T-cell (primary cell): Measurements from ENCODE around the gene DYNC1H1. TPM values are rescaled to one million over a fixed set of nuclear protein-coding genes. Genes with fewer than 3 reads are reported as not detected.

Source experiments
- ATAC-seq, 4 experiments: fragments of 200-7000 bp in 3 of 4; fragments of 150-1000 bp in 1 of 4; cut with Tn5 transposase; replicated peaks in 1 of 4; 1 replicate in 3 of 4; 2 replicates in 1 of 4; pipeline ENCODE4 v1.10.0; 2021; ENCODE audit warnings: moderate library complexity in 3 of 4, mild to moderate bottlenecking in 2 of 4, moderate number of reproducible peaks in 1 of 4
- CTCF ChIA-PET, 2 donors: fragments of 300-600 bp; sonication (Branson Sonifier 250); formaldehyde crosslinking; loops; one replicate each; lab custom pipeline; 2022; ENCODE audit warnings: antibody characterized with exemption in 2 of 2; lab: Charles Lee
- POLR2A ChIA-PET, 2 donors: fragments of 300-600 bp; sonication (Branson Sonifier 250); formaldehyde crosslinking; loops; one replicate each; lab custom pipeline; 2022; ENCODE audit warnings: antibody characterized with exemption in 2 of 2; lab: Charles Lee
- DNase-seq, 35 experiments: peaks; one replicate each; pipeline versions ENCODE4 v3.0.0 to v3.0.0-alpha.2; 2013 to 2023
- H3K27ac ChIP-seq: one replicate; pipeline ENCODE4 v1.5.1; 2013; ENCODE audit warnings: low read length
- H3K27me3 ChIP-seq, 2 experiments: replicated peaks in 1 of 2; 1 replicate in 1 of 2; 2 replicates in 1 of 2; pipeline versions ENCODE4 v1.6.1 to v1.7.0; 2013; ENCODE audit warnings: low read length in 1 of 2, mixed read lengths in 1 of 2; ENCODE audit not compliant: control insufficient read depth in 2 of 2, insufficient read depth in 2 of 2; ENCODE audit errors: extremely low read depth in 1 of 2
- H3K36me3 ChIP-seq, 2 donors: 1 replicate in 1 of 2; 2 replicates in 1 of 2; pipeline versions ENCODE4 v1.6.1 to v1.7.0; 2013; ENCODE audit warnings: low read length in 1 of 2; ENCODE audit not compliant: control insufficient read depth in 2 of 2, insufficient read depth in 1 of 2; ENCODE audit errors: extremely low read depth in 1 of 2
- H3K4me1 ChIP-seq, 2 experiments: 1 replicate in 1 of 2; 2 replicates in 1 of 2; pipeline versions ENCODE4 v1.6.1 to v1.7.0; 2013; ENCODE audit warnings: low read length in 2 of 2, mixed read lengths in 1 of 2; ENCODE audit not compliant: insufficient read depth in 2 of 2, control insufficient read depth in 1 of 2; ENCODE audit errors: extremely low read depth in 1 of 2
- H3K4me3 ChIP-seq, 2 donors: 1 replicate in 1 of 2; 2 replicates in 1 of 2; pipeline versions ENCODE4 v1.5.1 to v1.7.0; 2013; ENCODE audit warnings: mild to moderate bottlenecking in 2 of 2, low read length in 1 of 2, moderate library complexity in 1 of 2; ENCODE audit not compliant: control insufficient read depth in 1 of 2; ENCODE audit errors: extremely low read depth in 1 of 2
- H3K9me3 ChIP-seq: 2 replicates; pipeline ENCODE4 v1.7.0; 2013
- H3K27ac Mint-ChIP-seq, 2 donors: one replicate each; pipeline ENCODE4 v1.8.0; 2020 to 2021; ENCODE audit warnings: mild to moderate bottlenecking in 2 of 2, mixed read lengths in 2 of 2
- H3K27me3 Mint-ChIP-seq, 2 donors: one replicate each; pipeline ENCODE4 v1.8.0; 2021 to 2022; ENCODE audit warnings: mixed read lengths in 2 of 2
- H3K36me3 Mint-ChIP-seq: one replicate; pipeline ENCODE4 v1.8.0; 2021; ENCODE audit warnings: mixed read lengths
- H3K4me1 Mint-ChIP-seq, 3 donors: one replicate each; pipeline ENCODE4 v1.8.0; 2020 to 2022; ENCODE audit warnings: mixed read lengths in 3 of 3, mild to moderate bottlenecking in 1 of 3
- H3K4me3 Mint-ChIP-seq, 3 donors: one replicate each; pipeline ENCODE4 v1.8.0; 2020 to 2022; ENCODE audit warnings: mild to moderate bottlenecking in 3 of 3, mixed read lengths in 3 of 3, moderate library complexity in 3 of 3
- H3K9me3 Mint-ChIP-seq, 3 donors: one replicate each; pipeline ENCODE4 v1.8.0; 2020 to 2022; ENCODE audit warnings: mixed read lengths in 3 of 3
- WGBS: methylation state at CpG from one replicate; pipeline ENCODE4 v1.1.5; 2013; ENCODE audit warnings: missing lambda C conversion rate; ENCODE audit not compliant: insufficient coverage; 5-methylcytosine and 5-hydroxymethylcytosine counted together
- total RNA-seq, 35 experiments: library from RNA in 6 of 35; stranded (reverse) in 6 of 35; fragments of 120-200 nt in 1 of 35; gene quantifications; one replicate each; pipeline versions ENCODE4 v1.2.1 to v1.2.4 and lab custom pipeline; 2013 to 2026

Gene DYNC1H1
- total RNA-seq, 5 donors from 2014 or later (not counting 1 experiment from before 2014, with no cell fraction given): 271 to 310 (median 279) TPM

DNA sequence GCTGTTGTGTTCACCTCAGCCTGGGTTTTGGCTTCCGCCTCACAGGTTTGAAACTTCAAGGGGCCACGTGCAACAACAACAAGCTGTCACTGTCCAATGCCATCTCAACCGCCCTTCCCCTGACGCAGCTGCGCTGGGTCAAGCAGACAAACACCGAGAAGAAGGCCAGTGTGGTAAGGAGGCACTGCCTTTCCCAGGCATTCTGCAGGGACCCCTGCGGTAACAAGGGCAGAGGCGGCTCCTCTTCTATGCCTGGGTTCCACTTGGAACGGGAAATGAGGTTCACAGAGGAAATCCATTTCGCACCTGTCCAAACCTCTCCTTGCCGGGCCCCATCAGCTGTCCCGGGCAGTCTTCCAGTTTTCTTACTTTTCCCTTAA lies 85.6 kb downstream of the DYNC1H1 start:
- WGBS: 93% methylated on average over 12 of the region's 12 CpGs
- Mint-ChIP-seq H3K36me3 (peaks cover 44% of the 10 kb centered on the region), H3K4me1 (no peaks in the 10 kb centered on the region), H3K27me3 (no peaks in the 10 kb centered on the region), H3K27ac (no peak overlapping the region), H3K9me3 (no peaks in the 10 kb centered on the region), H3K4me3 (no peak overlapping the region)
- ATAC-seq (no peak), DNase-seq (no peak)
- no peaks in the 10 kb centered on the region for H3K27me3 ChIP-seq
- ChIA-PET CTCF (no interaction called here), POLR2A (no interaction called here)
- H3K27ac ChIP-seq: no peak overlapping the region
- peaks cover 42 to 52% of the 10 kb centered on the region in 2 donors for H3K36me3 ChIP-seq
- no peak overlapping the region for H3K4me3 ChIP-seq
- no peaks in the 10 kb centered on the region for H3K4me1 ChIP-seq
- H3K9me3 ChIP-seq: no peaks in the 10 kb centered on the region

DNA sequence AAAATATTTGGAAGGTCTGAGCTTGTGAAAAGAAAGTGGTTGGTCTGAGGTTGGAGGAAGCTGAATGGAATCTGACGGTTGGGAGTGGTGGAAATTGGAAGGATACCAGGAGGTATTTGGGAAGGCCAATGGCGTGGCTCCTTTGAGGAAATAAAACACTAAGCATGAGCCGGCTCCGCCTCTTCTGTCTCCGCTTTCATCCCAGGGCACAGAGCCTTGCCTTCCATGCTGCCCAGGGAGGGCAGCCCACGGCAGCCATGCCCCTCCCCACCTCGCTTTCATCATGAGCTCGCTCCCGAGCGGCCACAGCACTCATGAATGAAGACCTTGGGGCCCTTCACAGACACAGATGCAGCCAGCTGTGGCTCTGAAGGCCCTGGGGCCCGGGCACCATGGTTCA lies 86.3 kb downstream of the DYNC1H1 start:
- Mint-ChIP-seq H3K27me3 (no peaks in the 10 kb centered on the region), H3K27ac (no peak overlapping the region), H3K4me1 (peaks cover 0 to 2% (median 0%) of the 10 kb centered on the region in 3 donors), H3K4me3 (no peak overlapping the region), H3K36me3 (peaks cover 47% of the 10 kb centered on the region), H3K9me3 (no peaks in the 10 kb centered on the region)
- ATAC-seq (no peak), DNase-seq (no peak)
- POLR2A ChIA-PET: no interaction called here
- 98% methylated on average over 9 of the region's 11 CpGs for WGBS
- H3K27ac ChIP-seq: no peak overlapping the region
- H3K4me3 ChIP-seq: no peak overlapping the region
- H3K27me3 ChIP-seq: no peaks in the 10 kb centered on the region
- CTCF ChIA-PET: interaction anchor here (0.7 to 0.8 kb wide), 2 partner anchors 75 to 263 kb away, joined by 3 read pairs; no protein-coding TSS in a partner anchor
- H3K36me3 ChIP-seq: peaks cover 42 to 50% of the 10 kb centered on the region in 2 donors
- H3K4me1 ChIP-seq: no peaks in the 10 kb centered on the region
- no peaks in the 10 kb centered on the region for H3K9me3 ChIP-seq

DNA sequence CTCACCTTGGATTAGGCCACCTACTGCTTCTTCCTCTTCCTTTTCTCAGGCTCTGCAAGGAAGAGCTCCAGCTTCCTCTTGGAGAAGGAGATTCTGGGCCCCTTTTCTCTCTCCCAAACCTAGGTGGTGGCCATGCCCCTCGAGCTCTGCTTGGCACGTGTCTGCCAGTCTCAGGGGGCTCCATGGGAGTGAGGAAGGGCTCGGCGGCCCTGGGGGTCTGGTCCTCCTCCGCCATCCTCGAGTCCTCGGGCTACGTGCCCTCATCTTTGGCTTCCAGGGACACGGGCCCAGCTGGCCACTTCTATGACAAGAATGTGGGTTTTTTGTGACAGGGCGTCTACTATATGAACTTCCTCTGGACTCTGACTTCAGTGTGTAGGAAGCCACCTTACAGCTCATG lies 88.1 kb downstream of the DYNC1H1 start:
- no peak for ATAC-seq
- POLR2A ChIA-PET: no interaction called here
- WGBS: 95% methylated on average over 4 of the region's 10 CpGs

DNA sequence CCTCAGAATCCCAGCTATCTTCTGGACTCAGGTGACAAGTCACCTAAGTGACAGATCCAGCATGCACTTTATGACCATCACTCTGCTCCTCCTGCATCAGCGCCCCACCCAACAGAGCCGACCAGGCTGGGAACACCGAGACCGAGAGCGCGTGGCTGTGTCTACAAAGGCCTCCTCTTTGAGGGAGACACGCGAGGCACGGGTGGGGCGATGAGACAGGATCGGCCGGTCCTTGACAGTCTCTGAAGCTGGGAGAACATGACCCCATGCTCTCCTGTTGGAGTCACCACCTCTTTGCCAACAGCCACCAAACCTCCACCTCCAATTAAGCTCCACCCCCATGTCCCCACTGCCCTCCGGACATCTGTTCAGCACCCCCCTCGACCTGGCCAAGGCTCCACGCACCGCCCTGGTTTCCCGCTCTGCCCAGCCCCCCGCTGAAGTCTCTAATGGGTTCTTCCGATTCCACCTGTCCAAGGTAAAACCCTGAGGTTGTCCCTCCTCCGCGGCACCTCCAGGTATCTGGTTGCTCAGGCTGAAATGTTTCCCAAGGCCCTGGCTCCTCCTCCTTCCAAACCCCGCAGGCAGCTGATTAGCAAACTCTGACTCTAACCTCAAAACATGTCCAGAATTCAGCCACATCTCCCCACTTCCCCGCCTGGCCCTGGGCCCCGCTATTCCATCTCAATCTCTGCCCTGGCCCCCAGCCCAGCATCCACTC lies 91.0 kb downstream of the DYNC1H1 start:
- no peaks in the 10 kb centered on the region for H3K9me3 Mint-ChIP-seq
- POLR2A ChIA-PET: no interaction called here

More for the DNA sequence above, 88.1 kb downstream of the DYNC1H1 start:
- Histone ChIP-seq H3K4me3 (no peak overlapping the region), H3K4me1 (peaks cover 0 to 10% of the 10 kb centered on the region in 2 experiments), H3K27me3 (no peaks in the 10 kb centered on the region), H3K36me3 (peaks cover 34 to 37% of the 10 kb centered on the region in 2 donors), H3K27ac (no peak overlapping the region), H3K9me3 (no peaks in the 10 kb centered on the region)
- no peak overlapping the region for H3K27ac Mint-ChIP-seq
- H3K9me3 Mint-ChIP-seq: no peaks in the 10 kb centered on the region
- peaks cover 2 to 13% (median 5%) of the 10 kb centered on the region in 3 donors for H3K4me1 Mint-ChIP-seq
- peaks cover 48% of the 10 kb centered on the region for H3K36me3 Mint-ChIP-seq
- H3K27me3 Mint-ChIP-seq: no peaks in the 10 kb centered on the region
- CTCF ChIA-PET: interaction anchor here in 1 of 2 donors (0.5 kb wide), 1 partner anchor 122 kb away, joined by 3 read pairs; no protein-coding TSS in a partner anchor
- DNase-seq: no peak
- H3K4me3 Mint-ChIP-seq: no peak overlapping the region

DNA sequence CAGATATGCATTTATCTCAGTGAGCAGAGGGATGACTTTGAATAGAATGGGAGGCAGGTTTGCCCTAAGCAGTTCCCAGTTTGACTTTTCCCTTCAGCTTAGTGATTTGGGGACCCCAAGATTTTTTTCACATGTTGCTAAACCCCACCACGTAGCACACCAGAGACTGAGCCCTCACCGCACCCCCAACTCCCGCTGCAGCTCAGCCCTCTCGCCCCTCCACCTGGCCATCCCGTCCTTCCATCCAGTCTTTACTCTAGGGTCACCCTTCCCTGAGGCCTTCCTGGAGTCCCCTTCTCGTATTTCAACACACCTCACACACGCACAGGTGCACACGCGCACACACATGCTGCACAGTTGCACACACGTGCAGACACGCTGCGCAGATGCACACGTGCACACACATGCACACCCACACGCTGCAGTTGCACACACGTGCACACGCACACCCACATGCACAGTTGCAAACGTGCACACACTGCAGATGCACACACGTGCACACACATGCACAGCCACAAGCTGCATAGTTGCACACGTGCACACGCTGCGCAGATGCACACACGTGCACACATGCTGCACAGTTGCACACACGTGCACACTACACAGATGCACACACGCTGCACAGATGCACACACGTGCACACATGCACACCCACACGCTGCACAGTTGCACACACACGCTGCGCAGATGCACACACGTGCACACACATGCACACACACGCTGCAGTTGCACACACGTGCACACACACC lies 92.5 kb downstream of the DYNC1H1 start:
- ChIA-PET CTCF (no interaction called here), POLR2A (no interaction called here)
- no peak overlapping the region for H3K27ac ChIP-seq
- no peak overlapping the region for H3K27ac Mint-ChIP-seq
- H3K36me3 Mint-ChIP-seq: peaks cover 21% of the 10 kb centered on the region
- no peaks in the 10 kb centered on the region for H3K9me3 Mint-ChIP-seq
- H3K4me3 ChIP-seq: no peak overlapping the region
- DNase-seq: no peak
- peaks cover 0 to 7% of the 10 kb centered on the region in 2 experiments for H3K27me3 ChIP-seq
- H3K4me1 Mint-ChIP-seq: peaks cover 10 to 21% (median 20%) of the 10 kb centered on the region in 3 donors
- WGBS: 89% methylated on average over 31 of the region's 31 CpGs
- H3K4me3 Mint-ChIP-seq: peak overlapping the region in 2 of 3 donors; percentile 35 to 61
- no peak for ATAC-seq
- peaks cover 0 to 24% of the 10 kb centered on the region in 2 experiments for H3K4me1 ChIP-seq
- no peaks in the 10 kb centered on the region for H3K27me3 Mint-ChIP-seq
- H3K36me3 ChIP-seq: peaks cover 0 to 6% of the 10 kb centered on the region in 2 donors
- no peaks in the 10 kb centered on the region for H3K9me3 ChIP-seq

More for the DNA sequence above, 91.0 kb downstream of the DYNC1H1 start:
- H3K27ac Mint-ChIP-seq: peak overlapping the region; percentile 58 to 74
- no peak for ATAC-seq
- CTCF ChIA-PET: no interaction called here
- no peak for DNase-seq
- peaks cover 10 to 21% (median 19%) of the 10 kb centered on the region in 3 donors for H3K4me1 Mint-ChIP-seq
- no peak overlapping the region for H3K4me3 ChIP-seq
- peaks cover 9 to 17% of the 10 kb centered on the region in 2 donors for H3K36me3 ChIP-seq
- H3K9me3 ChIP-seq: no peaks in the 10 kb centered on the region
- H3K36me3 Mint-ChIP-seq: peaks cover 26% of the 10 kb centered on the region
- H3K4me1 ChIP-seq: peaks cover 0 to 24% of the 10 kb centered on the region in 2 experiments
- H3K4me3 Mint-ChIP-seq: no peak overlapping the region
- H3K27me3 Mint-ChIP-seq: no peaks in the 10 kb centered on the region
- 92% methylated on average over 23 of the region's 24 CpGs for WGBS
- H3K27me3 ChIP-seq: peaks cover 0 to 3% of the 10 kb centered on the region in 2 experiments
- H3K27ac ChIP-seq: no peak overlapping the region

DNA sequence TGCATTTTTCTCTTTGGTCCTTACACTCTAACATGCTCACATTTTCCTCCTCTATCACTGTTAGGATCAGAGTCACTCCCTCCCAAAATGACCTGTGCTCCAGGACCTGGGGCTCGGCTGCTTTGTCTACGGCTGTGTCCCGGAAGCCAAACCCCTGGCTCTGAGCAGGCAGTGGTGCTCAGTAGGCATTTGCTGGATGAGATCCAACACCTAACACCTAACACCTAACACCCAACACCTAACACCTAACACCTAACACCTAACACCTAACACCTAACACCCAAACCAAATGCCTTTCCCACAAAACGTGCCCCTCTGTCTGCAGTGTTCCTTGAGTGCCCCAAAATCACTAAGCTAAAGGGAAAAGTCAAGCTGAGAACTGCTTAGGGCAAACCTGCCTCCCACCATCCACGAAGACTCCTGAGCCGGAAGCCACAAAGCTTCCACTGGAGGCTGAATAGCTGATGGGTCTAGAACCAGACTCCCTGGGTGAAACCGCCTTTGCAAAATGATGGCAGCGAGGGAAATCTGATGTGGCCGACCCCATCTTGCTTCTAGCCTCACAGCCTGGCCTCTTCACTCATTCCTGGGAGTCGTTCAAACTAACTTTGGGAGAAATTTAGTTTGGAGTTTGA lies 93.2 kb downstream of the DYNC1H1 start:
- Mint-ChIP-seq H3K9me3 (no peaks in the 10 kb centered on the region), H3K4me1 (peaks cover 10 to 23% (median 21%) of the 10 kb centered on the region in 3 donors), H3K27ac (peak overlapping the region; percentile 47 to 55), H3K27me3 (no peaks in the 10 kb centered on the region), H3K4me3 (peak overlapping the region in 1 of 3 donors; percentile 61), H3K36me3 (peaks cover 14% of the 10 kb centered on the region)
- Histone ChIP-seq H3K27me3 (peaks cover 0 to 10% of the 10 kb centered on the region in 2 experiments), H3K36me3 (peaks cover 0 to under 1% of the 10 kb centered on the region in 2 donors), H3K4me3 (no peak overlapping the region), H3K9me3 (no peaks in the 10 kb centered on the region), H3K27ac (no peak overlapping the region), H3K4me1 (peaks cover 0 to 26% of the 10 kb centered on the region in 2 experiments)
- POLR2A ChIA-PET: no interaction called here
- peak in 2 of 35 experiments; percentile 2 to 54 for DNase-seq
- peak in 2 of 4 experiments; percentile 50 to 68 for ATAC-seq
- WGBS: 43% methylated on average over 4 of the region's 10 CpGs
- CTCF ChIA-PET: no interaction called here
